Breast epithelium (tissue), 4 donors: Measurements from ENCODE around the gene BBS4. TPM values are rescaled to one million over a fixed set of nuclear protein-coding genes. Genes with fewer than 3 reads are reported as not detected.
"Not testable (repeated sequence)": the region's sequence is repeated elsewhere in the genome, so short reads cannot be mapped to it uniquely, and the experiment has no call there.

Source experiments
- DNase-seq, 2 donors: peaks; one replicate each; pipeline ENCODE4 v3.0.0-alpha.2; 2019; ENCODE audit warnings: low spot score in 2 of 2
- H3K27ac ChIP-seq, 2 donors: fragments of 200-600 bp; sonication (generic) in 1 of 2; one replicate each; pipeline ENCODE4 v1.5.1; 2016 to 2019; ENCODE audit warnings: mild to moderate bottlenecking in 1 of 2
- H3K27me3 ChIP-seq, 2 donors: fragments of 200-600 bp; sonication (generic) in 1 of 2; one replicate each; pipeline versions ENCODE4 v1.5.1 to v1.6.0; 2017 to 2019; ENCODE audit warnings: control low read depth in 1 of 2, mild to moderate bottlenecking in 1 of 2
- H3K36me3 ChIP-seq: fragments of 200-600 bp; one replicate; pipeline ENCODE4 v1.5.1; 2019
- H3K4me1 ChIP-seq, 2 donors: fragments of 200-600 bp; sonication (generic); one replicate each; pipeline ENCODE4 v1.5.1; 2016 to 2019; ENCODE audit warnings: control low read depth in 1 of 2
- H3K4me3 ChIP-seq, 3 donors: fragments of 200-600 bp; sonication (generic); 1 replicate in 2 of 3; 2 replicates in 1 of 3; pipeline ENCODE4 v1.5.1; 2016 to 2019; ENCODE audit warnings: mild to moderate bottlenecking in 3 of 3, moderate library complexity in 2 of 3
- H3K9me3 ChIP-seq, 2 donors: fragments of 200-600 bp; sonication (generic) in 1 of 2; one replicate each; pipeline ENCODE4 v1.5.1; 2016 to 2019; ENCODE audit warnings: control low read depth in 1 of 2
- CTCF ChIP-seq, 3 donors: fragments of 450-650 bp; IDR thresholded peaks; one replicate each; pipeline ENCODE4 v1.5.1; 2016 to 2017; ENCODE audit warnings: antibody characterized with exemption in 3 of 3, mild to moderate bottlenecking in 3 of 3, moderate library complexity in 3 of 3
- POLR2A ChIP-seq: fragments of 450-650 bp; IDR thresholded peaks from one replicate; pipeline ENCODE4 v1.6.1; 2016; ENCODE audit warnings: antibody characterized with exemption, mild to moderate bottlenecking, moderate library complexity
- POLR2AphosphoS5 ChIP-seq, 3 donors: sonication (generic); formaldehyde crosslinking; IDR thresholded peaks; one replicate each; pipeline ENCODE4 v1.6.1; 2017; ENCODE audit warnings: antibody characterized with exemption in 3 of 3
- intact Hi-C: fragments of 100-400 bp; cut with DNase I; formaldehyde crosslinking; loops from one replicate; pipeline ENCODE4 v1.15.1; 2023; ENCODE audit warnings: low total_unique reads
- total RNA-seq, 3 donors: library from RNA; depleted of rRNA; stranded (reverse); fragments of >200 nt; gene quantifications; one replicate each; pipeline ENCODE4 v1.1.0, GENCODE V29; 2016

The BBS4 gene
- total RNA-seq, 3 donors from 2014 or later: 18.9 to 74.9 (median 51.1) TPM

- no peak for DNase-seq
- TF ChIP-seq CTCF (IDR thresholded peaks at IDR 0.05) (no peak), POLR2A (no peak), POLR2AphosphoS5 (IDR thresholded peaks at IDR 0.05) (no peak)
- intact Hi-C loops: no loop called here
Observed at GRCh38 chr15:72706266-72706665, 20.3 kb downstream of the BBS4 start.

GRCh38 chr15:72708551-72709303 is 22.7 kb downstream of the BBS4 start:
- H3K4me3 ChIP-seq, H3K9me3 ChIP-seq, intact Hi-C loops, H3K36me3 ChIP-seq, H3K27me3 ChIP-seq, H3K27ac ChIP-seq, H3K4me1 ChIP-seq, DNase-seq: not testable (repeated sequence)

More at GRCh38 chr15:72706266-72706665, 20.3 kb downstream of the BBS4 start:
- Histone ChIP-seq H3K4me1 (no peaks in the 10 kb centered on the region), H3K9me3 (no peaks in the 10 kb centered on the region), H3K36me3 (no peaks in the 10 kb centered on the region), H3K27ac (no peak overlapping the region), H3K4me3 (no peak overlapping the region), H3K27me3 (no peaks in the 10 kb centered on the region)

DNA sequence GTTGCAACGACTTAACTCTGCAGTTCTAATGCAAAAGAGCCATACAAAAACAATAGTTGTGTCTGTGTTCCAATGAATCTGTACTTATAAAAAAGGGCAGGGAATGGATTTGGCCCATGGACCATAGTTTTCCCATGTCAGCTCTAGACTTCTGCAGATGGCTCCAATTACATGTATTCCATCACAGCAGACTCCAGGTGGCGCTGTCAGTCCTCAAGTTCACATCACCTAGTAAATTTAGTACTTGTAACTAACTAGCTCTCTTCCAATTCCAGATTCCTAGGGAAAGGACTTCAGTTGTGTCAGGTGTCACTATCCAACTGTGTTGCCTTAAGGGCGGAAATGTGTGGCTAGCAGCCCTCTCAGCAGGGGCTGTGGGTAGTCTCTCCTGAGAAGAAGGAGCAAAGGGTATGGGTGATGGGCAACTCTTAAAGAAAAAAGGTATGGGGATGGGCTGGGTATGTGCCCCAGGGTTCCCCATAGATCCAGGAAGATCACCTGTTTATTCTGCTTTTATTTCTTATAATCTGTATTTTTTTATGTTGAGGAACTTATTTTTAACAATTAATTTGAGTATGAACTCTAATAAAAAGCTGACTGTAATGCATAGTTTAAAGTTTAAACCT is 36.2 kb downstream of the BBS4 start:
- Histone ChIP-seq H3K27me3 (no peaks in the 10 kb centered on the region), H3K4me3 (no peak overlapping the region), H3K36me3 (peaks cover under 1% of the 10 kb centered on the region), H3K4me1 (no peaks in the 10 kb centered on the region), H3K27ac (no peak overlapping the region), H3K9me3 (no peaks in the 10 kb centered on the region)
- DNase-seq: no peak
- TF ChIP-seq POLR2AphosphoS5 (IDR thresholded peaks at IDR 0.05) (no peak), CTCF (IDR thresholded peaks at IDR 0.05) (peak in 2 of 3 donors; percentile 57 to 58)
- intact Hi-C loops: loop anchor here (10.0 kb wide), 1 partner anchor 883 kb away; no protein-coding TSS in a partner anchor

- Histone ChIP-seq H3K9me3 (no peaks in the 10 kb centered on the region), H3K36me3 (no peaks in the 10 kb centered on the region), H3K27ac (no peak overlapping the region), H3K4me1 (no peaks in the 10 kb centered on the region), H3K4me3 (no peak overlapping the region), H3K27me3 (no peaks in the 10 kb centered on the region)
- intact Hi-C loops: loop anchor here (10.0 kb wide), 1 partner anchor 881 kb away; no protein-coding TSS in a partner anchor
- DNase-seq: no peak
- TF ChIP-seq CTCF (IDR thresholded peaks at IDR 0.05): no peak
- no peak for TF ChIP-seq POLR2A
- TF ChIP-seq POLR2AphosphoS5 (IDR thresholded peaks at IDR 0.05): no peak
Observed at GRCh38 chr15:72724028-72724427, 38.0 kb downstream of the BBS4 start.

DNA sequence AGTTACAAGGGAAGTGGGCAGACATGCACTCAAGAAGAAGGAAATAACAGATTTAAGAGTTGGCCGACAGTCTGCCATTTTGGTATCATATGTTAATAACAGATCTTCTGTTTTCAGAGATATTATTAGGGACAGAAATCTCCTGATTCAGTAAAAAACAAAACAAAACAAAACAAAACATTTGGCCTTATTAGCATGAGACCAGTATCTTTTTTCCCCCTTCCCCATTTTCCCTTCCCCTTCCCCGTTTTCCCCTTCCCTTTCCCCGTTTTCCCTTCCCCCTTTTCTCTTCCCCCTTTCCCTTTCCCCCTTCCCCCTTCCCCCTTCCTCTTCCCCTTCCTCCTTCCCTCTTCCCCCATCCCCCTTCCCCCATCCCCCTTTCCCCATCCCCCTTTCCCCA is 39.4 kb downstream of the BBS4 start:
- Histone ChIP-seq H3K36me3 (no peaks in the 10 kb centered on the region), H3K27ac (no peak overlapping the region), H3K4me1 (no peaks in the 10 kb centered on the region), H3K4me3 (no peak overlapping the region), H3K9me3 (no peaks in the 10 kb centered on the region), H3K27me3 (no peaks in the 10 kb centered on the region)
- intact Hi-C loops: loop anchor here (10.0 kb wide), 1 partner anchor 879 kb away; no protein-coding TSS in a partner anchor
- no peak for DNase-seq
- TF ChIP-seq POLR2A: no peak
- no peak for TF ChIP-seq CTCF (IDR thresholded peaks at IDR 0.05)
- no peak for TF ChIP-seq POLR2AphosphoS5 (IDR thresholded peaks at IDR 0.05)

- intact Hi-C loops: loop anchor here (10.0 kb wide), 1 partner anchor 879 kb away; no protein-coding TSS in a partner anchor
Observed at GRCh38 chr15:72725851-72726250, 39.8 kb downstream of the BBS4 start.

More at GRCh38 chr15:72725851-72726250, 39.8 kb downstream of the BBS4 start:
- H3K27ac ChIP-seq, H3K4me3 ChIP-seq, H3K36me3 ChIP-seq, H3K4me1 ChIP-seq, DNase-seq, H3K9me3 ChIP-seq, H3K27me3 ChIP-seq: not testable (repeated sequence)
